SK-N-SH (cell line): ENCODE measurements around the gene DSCAM.

Experiments
- CHD2 ChIP-seq: fragments of 150-350 bp; IDR thresholded peaks from 2 replicates; pipeline ENCODE4 v1.6.1; 2018; ENCODE audit warnings: low read length; ENCODE audit not compliant: partially characterized antibody
- EP300 ChIP-seq, 2 experiments: IDR thresholded peaks; 2 replicates each; pipeline versions ENCODE4 v1.4.0 to v1.6.1; 2012; ENCODE audit warnings: borderline replicate concordance in 1 of 2, low read depth in 1 of 2, low read length in 1 of 2
- EZH2phosphoT487 ChIP-seq: fragments of 200-600 bp; sonication (generic); IDR thresholded peaks from 2 replicates; pipeline ENCODE4 v1.6.1; 2017; ENCODE audit warnings: low read depth, mixed run types, mild to moderate bottlenecking, antibody characterized with exemption, moderate library complexity, borderline replicate concordance
- GABPA ChIP-seq: IDR thresholded peaks from 2 replicates; pipeline ENCODE4 v1.4.0; 2012; ENCODE audit warnings: low read depth, mild to moderate bottlenecking
- POLR2AphosphoS5 ChIP-seq: IDR thresholded peaks from 2 replicates; pipeline ENCODE4 v1.6.1; 2012; ENCODE audit warnings: low read depth, low read length
- RAD21 ChIP-seq: IDR thresholded peaks from 2 replicates; pipeline ENCODE4 v1.6.1; 2012; ENCODE audit warnings: mild to moderate bottlenecking, low read length
- RFX5 ChIP-seq: IDR thresholded peaks from 2 replicates; pipeline ENCODE4 v1.6.1; 2012; ENCODE audit warnings: mild to moderate bottlenecking, improper control_type of control experiment, low read length
- TAF1 ChIP-seq: IDR thresholded peaks from 2 replicates; pipeline ENCODE4 v1.6.1; 2012; ENCODE audit warnings: low read depth, mild to moderate bottlenecking, low read length, moderate library complexity, borderline replicate concordance
- TF ChIP-seq, protein P1 (sequence below): fragments of 200-600 bp; sonication (generic); IDR thresholded peaks from 2 replicates; pipeline ENCODE4 v1.6.1; 2017; ENCODE audit warnings: antibody characterized with exemption, mild to moderate bottlenecking, moderate library complexity
- TF ChIP-seq, protein P2 (sequence below): IDR thresholded peaks from 2 replicates; pipeline ENCODE4 v1.4.0; 2012; ENCODE audit warnings: low read depth
- TF ChIP-seq, protein P3 (sequence below): fragments of 150-350 bp; IDR thresholded peaks from 2 replicates; pipeline ENCODE4 v1.6.1; 2016; ENCODE audit warnings: mild to moderate bottlenecking, low read depth, low read length
- TF ChIP-seq, protein P4 (sequence below): IDR thresholded peaks from 2 replicates; pipeline ENCODE4 v1.6.1; 2012; ENCODE audit warnings: mild to moderate bottlenecking, low read depth, low read length, moderate library complexity

DNA sequence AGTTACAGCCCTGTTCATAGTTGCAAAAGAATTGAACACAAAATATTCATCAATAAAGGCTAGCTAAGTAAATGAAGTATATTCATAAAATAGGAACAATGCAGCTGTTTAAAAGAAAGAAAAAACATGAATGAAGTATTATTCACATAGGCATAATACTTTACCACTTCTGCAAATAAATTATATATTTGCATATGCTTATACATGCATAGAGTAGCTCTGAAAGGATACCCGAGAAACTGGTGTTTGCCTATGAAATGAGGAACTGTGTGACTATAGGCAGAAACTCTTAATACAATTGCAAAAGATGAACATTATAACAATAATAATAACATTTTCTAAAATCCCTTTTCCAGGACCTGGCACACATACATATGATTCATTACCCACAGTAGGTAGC is 385.9 kb downstream of the DSCAM start:
- TF ChIP-seq, protein P1, sequence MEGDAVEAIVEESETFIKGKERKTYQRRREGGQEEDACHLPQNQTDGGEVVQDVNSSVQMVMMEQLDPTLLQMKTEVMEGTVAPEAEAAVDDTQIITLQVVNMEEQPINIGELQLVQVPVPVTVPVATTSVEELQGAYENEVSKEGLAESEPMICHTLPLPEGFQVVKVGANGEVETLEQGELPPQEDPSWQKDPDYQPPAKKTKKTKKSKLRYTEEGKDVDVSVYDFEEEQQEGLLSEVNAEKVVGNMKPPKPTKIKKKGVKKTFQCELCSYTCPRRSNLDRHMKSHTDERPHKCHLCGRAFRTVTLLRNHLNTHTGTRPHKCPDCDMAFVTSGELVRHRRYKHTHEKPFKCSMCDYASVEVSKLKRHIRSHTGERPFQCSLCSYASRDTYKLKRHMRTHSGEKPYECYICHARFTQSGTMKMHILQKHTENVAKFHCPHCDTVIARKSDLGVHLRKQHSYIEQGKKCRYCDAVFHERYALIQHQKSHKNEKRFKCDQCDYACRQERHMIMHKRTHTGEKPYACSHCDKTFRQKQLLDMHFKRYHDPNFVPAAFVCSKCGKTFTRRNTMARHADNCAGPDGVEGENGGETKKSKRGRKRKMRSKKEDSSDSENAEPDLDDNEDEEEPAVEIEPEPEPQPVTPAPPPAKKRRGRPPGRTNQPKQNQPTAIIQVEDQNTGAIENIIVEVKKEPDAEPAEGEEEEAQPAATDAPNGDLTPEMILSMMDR: no peak
- TF ChIP-seq EZH2phosphoT487 (no peak), CHD2 (no peak), EP300 (IDR thresholded peaks at IDR 0.05; ENCODE audit: borderline replicate concordance in 1 of 2, low read depth in 1 of 2, low read length in 1 of 2) (no peak), TAF1 (no peak), POLR2AphosphoS5 (no peak), GABPA (no peak), RFX5 (no peak), RAD21 (no peak)
- TF ChIP-seq, protein P2, sequence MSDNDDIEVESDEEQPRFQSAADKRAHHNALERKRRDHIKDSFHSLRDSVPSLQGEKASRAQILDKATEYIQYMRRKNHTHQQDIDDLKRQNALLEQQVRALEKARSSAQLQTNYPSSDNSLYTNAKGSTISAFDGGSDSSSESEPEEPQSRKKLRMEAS: no peak
- TF ChIP-seq, protein P3, sequence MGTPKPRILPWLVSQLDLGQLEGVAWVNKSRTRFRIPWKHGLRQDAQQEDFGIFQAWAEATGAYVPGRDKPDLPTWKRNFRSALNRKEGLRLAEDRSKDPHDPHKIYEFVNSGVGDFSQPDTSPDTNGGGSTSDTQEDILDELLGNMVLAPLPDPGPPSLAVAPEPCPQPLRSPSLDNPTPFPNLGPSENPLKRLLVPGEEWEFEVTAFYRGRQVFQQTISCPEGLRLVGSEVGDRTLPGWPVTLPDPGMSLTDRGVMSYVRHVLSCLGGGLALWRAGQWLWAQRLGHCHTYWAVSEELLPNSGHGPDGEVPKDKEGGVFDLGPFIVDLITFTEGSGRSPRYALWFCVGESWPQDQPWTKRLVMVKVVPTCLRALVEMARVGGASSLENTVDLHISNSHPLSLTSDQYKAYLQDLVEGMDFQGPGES: no peak
- TF ChIP-seq, protein P4, sequence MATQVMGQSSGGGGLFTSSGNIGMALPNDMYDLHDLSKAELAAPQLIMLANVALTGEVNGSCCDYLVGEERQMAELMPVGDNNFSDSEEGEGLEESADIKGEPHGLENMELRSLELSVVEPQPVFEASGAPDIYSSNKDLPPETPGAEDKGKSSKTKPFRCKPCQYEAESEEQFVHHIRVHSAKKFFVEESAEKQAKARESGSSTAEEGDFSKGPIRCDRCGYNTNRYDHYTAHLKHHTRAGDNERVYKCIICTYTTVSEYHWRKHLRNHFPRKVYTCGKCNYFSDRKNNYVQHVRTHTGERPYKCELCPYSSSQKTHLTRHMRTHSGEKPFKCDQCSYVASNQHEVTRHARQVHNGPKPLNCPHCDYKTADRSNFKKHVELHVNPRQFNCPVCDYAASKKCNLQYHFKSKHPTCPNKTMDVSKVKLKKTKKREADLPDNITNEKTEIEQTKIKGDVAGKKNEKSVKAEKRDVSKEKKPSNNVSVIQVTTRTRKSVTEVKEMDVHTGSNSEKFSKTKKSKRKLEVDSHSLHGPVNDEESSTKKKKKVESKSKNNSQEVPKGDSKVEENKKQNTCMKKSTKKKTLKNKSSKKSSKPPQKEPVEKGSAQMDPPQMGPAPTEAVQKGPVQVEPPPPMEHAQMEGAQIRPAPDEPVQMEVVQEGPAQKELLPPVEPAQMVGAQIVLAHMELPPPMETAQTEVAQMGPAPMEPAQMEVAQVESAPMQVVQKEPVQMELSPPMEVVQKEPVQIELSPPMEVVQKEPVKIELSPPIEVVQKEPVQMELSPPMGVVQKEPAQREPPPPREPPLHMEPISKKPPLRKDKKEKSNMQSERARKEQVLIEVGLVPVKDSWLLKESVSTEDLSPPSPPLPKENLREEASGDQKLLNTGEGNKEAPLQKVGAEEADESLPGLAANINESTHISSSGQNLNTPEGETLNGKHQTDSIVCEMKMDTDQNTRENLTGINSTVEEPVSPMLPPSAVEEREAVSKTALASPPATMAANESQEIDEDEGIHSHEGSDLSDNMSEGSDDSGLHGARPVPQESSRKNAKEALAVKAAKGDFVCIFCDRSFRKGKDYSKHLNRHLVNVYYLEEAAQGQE: no peak
